ENCODE data around the gene POLG2.

POLG2 gene

GRCh38 chr17:64506576-64507412 lies 9.9 kb upstream of the POLG2 start, which contains the start of gene CEP95:
Gene CEP95, plus strand, starts transcription at chr17:64506977. Its CDS starts 121 bp downstream, at chr17:64507098.
- TF ChIP-seq, protein P1, sequence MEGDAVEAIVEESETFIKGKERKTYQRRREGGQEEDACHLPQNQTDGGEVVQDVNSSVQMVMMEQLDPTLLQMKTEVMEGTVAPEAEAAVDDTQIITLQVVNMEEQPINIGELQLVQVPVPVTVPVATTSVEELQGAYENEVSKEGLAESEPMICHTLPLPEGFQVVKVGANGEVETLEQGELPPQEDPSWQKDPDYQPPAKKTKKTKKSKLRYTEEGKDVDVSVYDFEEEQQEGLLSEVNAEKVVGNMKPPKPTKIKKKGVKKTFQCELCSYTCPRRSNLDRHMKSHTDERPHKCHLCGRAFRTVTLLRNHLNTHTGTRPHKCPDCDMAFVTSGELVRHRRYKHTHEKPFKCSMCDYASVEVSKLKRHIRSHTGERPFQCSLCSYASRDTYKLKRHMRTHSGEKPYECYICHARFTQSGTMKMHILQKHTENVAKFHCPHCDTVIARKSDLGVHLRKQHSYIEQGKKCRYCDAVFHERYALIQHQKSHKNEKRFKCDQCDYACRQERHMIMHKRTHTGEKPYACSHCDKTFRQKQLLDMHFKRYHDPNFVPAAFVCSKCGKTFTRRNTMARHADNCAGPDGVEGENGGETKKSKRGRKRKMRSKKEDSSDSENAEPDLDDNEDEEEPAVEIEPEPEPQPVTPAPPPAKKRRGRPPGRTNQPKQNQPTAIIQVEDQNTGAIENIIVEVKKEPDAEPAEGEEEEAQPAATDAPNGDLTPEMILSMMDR (IDR thresholded peaks at IDR 0.05; ENCODE audit: low read depth, low read length) = no peak
- peak within 1 kb of the TSS; percentile 97 for H3K4me3 ChIP-seq (ENCODE audit: low read depth, low read length)

- TF ChIP-seq, protein P1 (IDR thresholded peaks at IDR 0.05; ENCODE audit: low read depth, low read length) = no peak
- peak within 1 kb of the TSS; percentile 97 for H3K4me3 ChIP-seq (ENCODE audit: low read depth, low read length)
Observed at GRCh38 chr17:64506201-64506575, 9.3 kb upstream of the POLG2 start, which contains the start of gene DDX5. Gene DDX5, minus strand, starts transcription at chr17:64506289. Its CDS starts 170 bp downstream, at chr17:64506119.

- peak overlapping the region; percentile 97 for H3K4me3 ChIP-seq (ENCODE audit: low read depth, low read length)
- TF ChIP-seq, protein P1 (IDR thresholded peaks at IDR 0.05; ENCODE audit: low read depth, low read length) = no peak
Observed at GRCh38 chr17:64505340-64506200, 8.7 kb upstream of the POLG2 start.

- TF ChIP-seq, protein P1 (IDR thresholded peaks at IDR 0.05; ENCODE audit: low read depth, low read length) = no peak
- H3K4me3 ChIP-seq (ENCODE audit: low read depth, low read length) = peak overlapping the region; percentile 97
Observed at GRCh38 chr17:64504769-64505339, 8.0 kb upstream of the POLG2 start.

DNA sequence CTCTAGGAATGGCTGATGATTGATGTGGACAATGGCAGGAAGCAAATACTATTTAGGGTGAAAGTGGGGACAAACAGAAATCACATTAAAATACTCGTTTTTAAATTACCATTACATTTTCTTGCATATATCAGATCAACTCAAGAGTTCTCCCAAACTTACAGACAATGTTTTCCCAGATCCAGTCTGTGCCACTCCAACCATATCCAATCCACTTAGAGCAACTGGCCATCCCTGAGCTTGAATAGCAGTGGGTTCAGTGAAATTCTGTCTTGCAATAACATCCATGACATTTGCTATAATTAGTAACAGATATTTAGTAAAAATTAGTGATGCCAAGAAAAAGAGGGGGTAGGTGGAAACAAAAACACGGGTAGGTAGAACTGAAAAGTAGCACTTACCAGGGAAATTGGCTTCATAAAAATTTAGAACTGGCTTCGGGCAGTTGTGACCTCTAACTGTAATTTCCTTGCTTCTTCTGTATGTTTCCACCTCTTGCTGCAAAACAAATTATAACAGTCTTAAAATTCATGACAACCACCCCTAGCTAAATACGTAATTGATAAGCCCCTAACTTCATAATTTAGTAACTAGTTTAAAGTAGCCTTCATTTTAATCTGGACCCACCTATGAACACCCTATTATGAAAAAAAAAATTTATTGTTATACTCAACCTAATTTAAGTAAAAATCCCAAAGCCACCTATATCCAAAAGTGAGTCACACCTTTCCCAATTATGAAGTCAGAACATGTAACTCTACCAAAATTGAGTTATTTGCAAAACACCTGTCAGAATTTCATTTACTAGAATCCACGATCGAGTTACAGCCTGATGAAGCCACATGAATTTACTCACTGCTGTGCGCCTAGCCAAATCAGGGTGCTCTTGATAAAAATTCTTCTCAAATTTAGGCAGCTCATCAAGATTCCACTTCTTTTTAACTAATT lies 7.2 kb upstream of the POLG2 start:
- peak overlapping the region; percentile 97 for H3K4me3 ChIP-seq (ENCODE audit: low read depth, low read length)
- TF ChIP-seq, protein P1 (IDR thresholded peaks at IDR 0.05; ENCODE audit: low read depth, low read length) = no peak

DNA sequence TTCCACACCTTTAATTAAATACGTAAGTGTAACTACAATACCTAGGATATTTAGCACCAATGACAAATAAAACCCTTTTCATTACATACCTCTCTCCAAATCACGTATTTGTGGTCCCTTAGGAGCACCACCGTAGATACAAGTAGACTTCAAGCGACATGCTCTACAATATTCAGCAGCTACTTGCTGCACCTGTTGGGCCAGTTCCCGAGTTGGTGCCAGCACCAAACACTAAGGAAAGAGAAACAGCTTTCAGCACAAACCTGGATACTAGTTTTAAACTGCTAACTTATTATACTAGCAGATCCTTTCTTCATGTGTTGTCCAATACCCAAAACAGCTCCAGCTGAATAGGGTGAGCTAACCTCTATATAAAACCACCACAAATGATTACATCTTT lies 6.5 kb upstream of the POLG2 start:
- peak overlapping the region; percentile 97; the same call in 1 of the 2 replicates for H3K4me3 ChIP-seq (ENCODE audit: low read depth, low read length)
- TF ChIP-seq, protein P1 (IDR thresholded peaks at IDR 0.05; ENCODE audit: low read depth, low read length) = no peak
